Stimulated activated CD4-positive, alpha-beta T cell treated with anti-CD3 and anti-CD28 coated beads, Interleukin-15, amount 100 ng/mL, for 1 hour (primary cell): ENCODE data around the gene NDUFV1.
"Not testable (repeated sequence)": the region's sequence is repeated elsewhere in the genome, so short reads cannot be mapped to it uniquely, and the experiment has no call there.

Experiments used
- DNase-seq, 2 donors: peaks; one replicate each; pipeline ENCODE4 v3.0.0-alpha.2; 2020; ENCODE audit warnings: low read depth in 1 of 2, low spot score in 1 of 2

The NDUFV1 gene

GRCh38 chr11:67606492-67607295 is at the start of gene NDUFV1:
Gene NDUFV1 (plus strand): TSS chr11:67606936. CDS start chr11:67607005, 69 bp downstream.
- DNase-seq: peak; percentile 92 to 96

GRCh38 chr11:67558084-67558772 is 48.5 kb upstream of the NDUFV1 start:
- no peak for DNase-seq

- DNase-seq: no peak
These were observed 44.6 kb upstream of the NDUFV1 start for GRCh38 chr11:67561971-67562619.

- no peak for DNase-seq
These were observed 43.6 kb upstream of the NDUFV1 start for GRCh38 chr11:67562963-67563704.

GRCh38 chr11:67563705-67564114 is 43.0 kb upstream of the NDUFV1 start:
- DNase-seq: not testable (repeated sequence)

GRCh38 chr11:67564230-67564629 is 42.5 kb upstream of the NDUFV1 start:
- no peak for DNase-seq

GRCh38 chr11:67571443-67571842 is 35.3 kb upstream of the NDUFV1 start:
- no peak for DNase-seq

GRCh38 chr11:67572305-67572704 is 34.4 kb upstream of the NDUFV1 start:
- no peak for DNase-seq

GRCh38 chr11:67572747-67573419 is 33.9 kb upstream of the NDUFV1 start:
- no peak for DNase-seq

- DNase-seq: no peak
These were observed 31.8 kb upstream of the NDUFV1 start for GRCh38 chr11:67574938-67575337.

GRCh38 chr11:67576735-67577475 is 29.8 kb upstream of the NDUFV1 start:
- no peak for DNase-seq

GRCh38 chr11:67577951-67578350 is 28.8 kb upstream of the NDUFV1 start:
- no peak for DNase-seq

- no peak for DNase-seq
These were observed 25.3 kb upstream of the NDUFV1 start for GRCh38 chr11:67581469-67581868.

- no peak for DNase-seq
These were observed 24.7 kb upstream of the NDUFV1 start for GRCh38 chr11:67582011-67582410.

GRCh38 chr11:67583247-67584204 is 23.2 kb upstream of the NDUFV1 start, which contains the start of gene GSTP1:
Gene GSTP1 (plus strand): TSS chr11:67583812. CDS start chr11:67583844, 32 bp downstream.
- DNase-seq: peak; percentile 63 to 77

GRCh38 chr11:67584205-67584880 is 22.4 kb upstream of the NDUFV1 start:
- DNase-seq: no peak

GRCh38 chr11:67584881-67585873 is 21.6 kb upstream of the NDUFV1 start:
- no peak for DNase-seq
